Mucosa of rectum (tissue), 2 donors: ENCODE data around the gene SCD.
"Not testable (repeated sequence)": the region's sequence is repeated elsewhere in the genome, so short reads cannot be mapped to it uniquely, and the experiment has no call there.

Experiments
- H3K27ac ChIP-seq, 2 donors: one replicate each; pipeline ENCODE4 v1.7.0; 2013; ENCODE audit warnings: inconsistent platforms in 2 of 2, low read depth in 2 of 2, low read length in 2 of 2
- H3K27me3 ChIP-seq, 2 donors: one replicate each; pipeline ENCODE4 v1.7.0; 2013; ENCODE audit warnings: low read length in 2 of 2; ENCODE audit not compliant: control insufficient read depth in 2 of 2, insufficient read depth in 2 of 2
- H3K36me3 ChIP-seq, 2 donors: one replicate each; pipeline ENCODE4 v1.7.0; 2013; ENCODE audit warnings: low read length in 2 of 2; ENCODE audit not compliant: control insufficient read depth in 2 of 2, insufficient read depth in 2 of 2
- H3K4me1 ChIP-seq, 2 donors: one replicate each; pipeline ENCODE4 v1.7.0; 2013; ENCODE audit warnings: low read length in 2 of 2, mild to moderate bottlenecking in 1 of 2; ENCODE audit not compliant: control insufficient read depth in 2 of 2, insufficient read depth in 2 of 2
- H3K4me3 ChIP-seq, 2 donors: one replicate each; pipeline ENCODE4 v1.7.0; 2013; ENCODE audit warnings: low read length in 2 of 2
- H3K9ac ChIP-seq, 2 donors: one replicate each; pipeline ENCODE4 v1.7.0; 2013; ENCODE audit warnings: low read length in 2 of 2, low read depth in 1 of 2, mild to moderate bottlenecking in 1 of 2
- H3K9me3 ChIP-seq, 2 donors: one replicate each; pipeline ENCODE4 v1.7.0; 2013; ENCODE audit warnings: low read length in 2 of 2; ENCODE audit not compliant: control insufficient read depth in 2 of 2
- donor health status: healthy.
- donor health status: Normal muscosa, but diverticular disease.

The SCD gene

GRCh38 chr10:100372415-100373297 lies 25.6 kb downstream of the SCD start:
- no peaks in the 10 kb centered on the region for H3K27me3 ChIP-seq
- no peaks in the 10 kb centered on the region for H3K9me3 ChIP-seq
- no peaks in the 10 kb centered on the region for H3K36me3 ChIP-seq
- H3K4me1 ChIP-seq = peaks cover 33 to 36% of the 10 kb centered on the region in 2 donors
- peak overlapping the region; percentile 66 to 86 for H3K4me3 ChIP-seq
- peak overlapping the region; percentile 10 to 94 for H3K9ac ChIP-seq
- peak overlapping the region; percentile 96 to 97 for H3K27ac ChIP-seq

GRCh38 chr10:100373298-100374199 lies 26.5 kb downstream of the SCD start:
- Histone ChIP-seq H3K27ac (peak overlapping the region; percentile 96 to 97), H3K27me3 (no peaks in the 10 kb centered on the region), H3K4me1 (peaks cover 33 to 36% of the 10 kb centered on the region in 2 donors), H3K36me3 (no peaks in the 10 kb centered on the region), H3K9ac (peak overlapping the region; percentile 90 to 94), H3K9me3 (no peaks in the 10 kb centered on the region), H3K4me3 (peak overlapping the region; percentile 66 to 86)

GRCh38 chr10:100374200-100374655 lies 27.2 kb downstream of the SCD start:
- Histone ChIP-seq H3K36me3 (no peaks in the 10 kb centered on the region), H3K4me3 (peak overlapping the region; percentile 66 to 86), H3K27ac (peak overlapping the region; percentile 96 to 97), H3K4me1 (peaks cover 36% of the 10 kb centered on the region in 2 donors), H3K9me3 (no peaks in the 10 kb centered on the region), H3K9ac (peak overlapping the region; percentile 90 to 94), H3K27me3 (no peaks in the 10 kb centered on the region)

- Histone ChIP-seq H3K4me1 (peaks cover 35 to 36% of the 10 kb centered on the region in 2 donors), H3K9ac (peak overlapping the region; percentile 90 to 94), H3K27ac (peak overlapping the region; percentile 96 to 97), H3K4me3 (peak overlapping the region; percentile 66 to 86)
- not testable (repeated sequence) for H3K36me3 ChIP-seq, H3K27me3 ChIP-seq, H3K9me3 ChIP-seq
Measured at GRCh38 chr10:100374677-100375353, 27.8 kb downstream of the SCD start.

GRCh38 chr10:100376656-100377055 lies 29.6 kb downstream of the SCD start:
- peaks cover 17 to 21% of the 10 kb centered on the region in 2 donors for H3K4me1 ChIP-seq
- not testable (repeated sequence) for H3K27me3 ChIP-seq, H3K9me3 ChIP-seq, H3K36me3 ChIP-seq
- peak overlapping the region; percentile 38 to 48 for H3K27ac ChIP-seq
- H3K4me3 ChIP-seq = peak overlapping the region in 1 of 2 donors; percentile 33
- H3K9ac ChIP-seq = peak overlapping the region in 1 of 2 donors; percentile 21

- peak overlapping the region; percentile 25 to 48 for H3K27ac ChIP-seq
- no peak overlapping the region for H3K9ac ChIP-seq
- peaks cover 2 to 8% of the 10 kb centered on the region in 2 donors for H3K36me3 ChIP-seq
- H3K4me3 ChIP-seq = no peak overlapping the region
- no peaks in the 10 kb centered on the region for H3K9me3 ChIP-seq
- no peaks in the 10 kb centered on the region for H3K27me3 ChIP-seq
- H3K4me1 ChIP-seq = peaks cover 11 to 12% of the 10 kb centered on the region in 2 donors
Measured at GRCh38 chr10:100377830-100378229, 30.8 kb downstream of the SCD start.

GRCh38 chr10:100380400-100380799 lies 33.4 kb downstream of the SCD start:
- peaks cover 4 to 8% of the 10 kb centered on the region in 2 donors for H3K36me3 ChIP-seq
- H3K9ac ChIP-seq = no peak overlapping the region
- H3K27me3 ChIP-seq = no peaks in the 10 kb centered on the region
- H3K27ac ChIP-seq = no peak overlapping the region
- H3K4me1 ChIP-seq = peaks cover 5 to 7% of the 10 kb centered on the region in 2 donors
- no peak overlapping the region for H3K4me3 ChIP-seq
- H3K9me3 ChIP-seq = no peaks in the 10 kb centered on the region

DNA sequence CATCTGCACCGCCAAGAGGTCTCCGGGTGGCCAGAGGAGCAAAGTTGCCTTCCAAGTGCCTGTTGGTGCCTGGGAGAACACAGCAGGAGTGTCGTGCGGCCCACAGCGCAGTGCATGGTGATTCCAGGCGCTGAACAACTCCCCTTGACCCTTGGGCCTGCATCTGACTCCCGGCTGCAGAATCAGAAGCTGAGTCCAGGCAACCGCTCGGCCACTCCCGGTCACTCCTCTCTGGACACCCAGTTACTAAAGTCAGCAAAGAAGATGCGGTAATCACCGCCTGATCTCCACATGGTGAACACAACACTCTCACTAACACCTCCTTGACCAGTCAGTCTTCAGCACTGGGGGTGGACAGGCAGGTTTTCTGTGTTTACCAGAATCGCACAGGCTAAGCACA lies 35.5 kb downstream of the SCD start:
- no peaks in the 10 kb centered on the region for H3K9me3 ChIP-seq
- H3K4me3 ChIP-seq = no peak overlapping the region
- peaks cover 4 to 8% of the 10 kb centered on the region in 2 donors for H3K36me3 ChIP-seq
- no peak overlapping the region for H3K27ac ChIP-seq
- H3K4me1 ChIP-seq = peaks cover 0 to 3% of the 10 kb centered on the region in 2 donors
- no peak overlapping the region for H3K9ac ChIP-seq
- no peaks in the 10 kb centered on the region for H3K27me3 ChIP-seq

DNA sequence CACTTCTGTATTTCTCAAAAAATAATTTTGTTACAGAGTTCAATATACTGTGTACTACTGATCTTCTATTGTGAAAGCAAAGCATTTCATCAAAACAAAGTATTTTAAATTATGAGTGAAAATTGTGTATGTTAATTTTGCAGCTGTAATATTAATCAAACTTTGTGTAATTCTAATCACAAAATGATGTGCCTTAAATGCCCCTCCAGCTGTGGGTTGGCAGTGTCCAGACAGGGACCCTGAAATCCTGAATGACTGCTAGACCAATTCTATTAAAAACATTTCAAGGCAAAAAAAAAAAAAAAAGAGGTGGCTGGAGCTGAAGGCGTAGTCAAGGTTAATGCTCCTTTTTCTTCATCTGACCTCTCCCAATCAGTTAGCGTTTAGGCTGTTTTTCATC lies 36.2 kb downstream of the SCD start:
- Histone ChIP-seq H3K9me3 (no peaks in the 10 kb centered on the region), H3K27ac (no peak overlapping the region), H3K4me1 (peaks cover 0 to 3% of the 10 kb centered on the region in 2 donors), H3K36me3 (peaks cover 4 to 8% of the 10 kb centered on the region in 2 donors), H3K27me3 (no peaks in the 10 kb centered on the region), H3K9ac (no peak overlapping the region), H3K4me3 (no peak overlapping the region)
